HEK293T (cell line): Measurements from ENCODE around the gene CMTM3.

Source experiments
- ARNT ChIP-seq: fragments of 450-650 bp; IDR thresholded peaks from 2 replicates; pipeline ENCODE4 v1.6.1; 2017; ENCODE audit warnings: mild to moderate bottlenecking
- BHLHE40 ChIP-seq: fragments of 450-650 bp; IDR thresholded peaks from 2 replicates; pipeline ENCODE4 v1.6.1; 2016; ENCODE audit warnings: mild to moderate bottlenecking, moderate library complexity, borderline replicate concordance
- ELF4 ChIP-seq: fragments of 450-650 bp; IDR thresholded peaks from 2 replicates; pipeline ENCODE4 v1.6.1; 2017; ENCODE audit warnings: antibody characterized with exemption
- FOXA1 ChIP-seq: fragments of 450-650 bp; IDR thresholded peaks from 2 replicates; pipeline ENCODE4 v1.6.1; 2016; ENCODE audit warnings: mild to moderate bottlenecking
- FOXK2 ChIP-seq: fragments of 450-650 bp; IDR thresholded peaks from 2 replicates; pipeline ENCODE4 v1.6.1; 2016; ENCODE audit warnings: mild to moderate bottlenecking
- FOXM1 ChIP-seq: fragments of 450-650 bp; IDR thresholded peaks from 2 replicates; pipeline ENCODE4 v1.6.1; 2017; ENCODE audit warnings: mild to moderate bottlenecking, borderline replicate concordance
- HDGF ChIP-seq: fragments of 450-650 bp; IDR thresholded peaks from 2 replicates; pipeline ENCODE4 v1.6.1; 2017; ENCODE audit warnings: antibody characterized with exemption, borderline replicate concordance
- L3MBTL2 ChIP-seq: fragments of 450-650 bp; conservative IDR thresholded peaks from 2 replicates; pipeline ENCODE4 v1.6.1; 2016; ENCODE audit warnings: mild to moderate bottlenecking
- LEF1 ChIP-seq: fragments of 450-650 bp; IDR thresholded peaks from 2 replicates; pipeline ENCODE4 v1.6.1; 2017; ENCODE audit warnings: mild to moderate bottlenecking, borderline replicate concordance
- SP1 ChIP-seq: fragments of 450-650 bp; IDR thresholded peaks from 2 replicates; pipeline ENCODE4 v1.6.1; 2017
- SUZ12 ChIP-seq: fragments of 450-650 bp; IDR thresholded peaks from 2 replicates; pipeline ENCODE4 v1.6.1; 2016; ENCODE audit warnings: mild to moderate bottlenecking
- TARDBP ChIP-seq: fragments of 450-650 bp; IDR thresholded peaks from 2 replicates; pipeline ENCODE4 v1.6.1; 2016
- ZNF384 ChIP-seq: fragments of 450-650 bp; IDR thresholded peaks from 2 replicates; pipeline ENCODE4 v1.6.1; 2016
- TF ChIP-seq, protein P1 (sequence below): fragments of 450-650 bp; IDR thresholded peaks from 2 replicates; pipeline ENCODE4 v1.6.1; 2016

DNA sequence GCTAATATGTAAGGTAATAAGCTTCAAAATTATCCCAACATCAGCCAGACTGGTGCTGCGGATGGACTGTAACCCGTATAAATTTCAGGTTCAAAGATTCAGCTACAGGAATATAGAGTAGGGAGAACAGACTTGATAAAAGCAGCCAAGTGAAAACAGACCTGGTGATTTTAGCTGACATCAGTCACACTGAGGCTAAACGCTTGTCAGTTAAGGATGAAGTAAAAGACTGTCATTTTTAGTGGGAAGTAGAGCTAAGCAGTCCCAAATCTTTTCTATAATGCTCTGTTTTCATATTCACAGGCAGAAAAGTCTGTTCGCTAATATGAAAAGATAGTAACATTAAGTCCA lies 56.7 kb downstream of the CMTM3 start:
- no peak for TF ChIP-seq SP1
- no peak for TF ChIP-seq FOXM1
- TF ChIP-seq ELF4 = no peak
- no peak for TF ChIP-seq TARDBP
- no peak for TF ChIP-seq FOXK2
- TF ChIP-seq L3MBTL2 = no peak
- TF ChIP-seq SUZ12 = no peak
- TF ChIP-seq ZNF384 = no peak
- TF ChIP-seq ARNT = no peak
- TF ChIP-seq BHLHE40 = no peak
- no peak for TF ChIP-seq HDGF
- no peak for TF ChIP-seq FOXA1
- no peak for TF ChIP-seq LEF1
- TF ChIP-seq, protein P1, sequence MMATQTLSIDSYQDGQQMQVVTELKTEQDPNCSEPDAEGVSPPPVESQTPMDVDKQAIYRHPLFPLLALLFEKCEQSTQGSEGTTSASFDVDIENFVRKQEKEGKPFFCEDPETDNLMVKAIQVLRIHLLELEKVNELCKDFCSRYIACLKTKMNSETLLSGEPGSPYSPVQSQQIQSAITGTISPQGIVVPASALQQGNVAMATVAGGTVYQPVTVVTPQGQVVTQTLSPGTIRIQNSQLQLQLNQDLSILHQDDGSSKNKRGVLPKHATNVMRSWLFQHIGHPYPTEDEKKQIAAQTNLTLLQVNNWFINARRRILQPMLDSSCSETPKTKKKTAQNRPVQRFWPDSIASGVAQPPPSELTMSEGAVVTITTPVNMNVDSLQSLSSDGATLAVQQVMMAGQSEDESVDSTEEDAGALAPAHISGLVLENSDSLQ = no peak
